Measurements from ENCODE around the gene STK36.

- TF ChIP-seq POLR2A (IDR thresholded peaks at IDR 0.05; ENCODE audit: low read length) (no peak), RNF2 (IDR thresholded peaks at IDR 0.05; ENCODE audit: borderline replicate concordance, low read depth) (no peak), JUN (IDR thresholded peaks at IDR 0.05) (no peak), POLR2AphosphoS2 (conservative IDR thresholded peaks at IDR 0.05; ENCODE audit: low read length) (no peak), BCL3 (IDR thresholded peaks at IDR 0.05) (no peak), CTCF (IDR thresholded peaks at IDR 0.05) (no peak), SREBF2 (IDR thresholded peaks at IDR 0.05) (no peak), KDM1A (IDR thresholded peaks at IDR 0.05; ENCODE audit: low read depth) (no peak), EP300 (IDR thresholded peaks at IDR 0.05) (no peak), EHF (CRISPR knock-in tag; IDR thresholded peaks at IDR 0.05) (no peak), JUNB (IDR thresholded peaks at IDR 0.05) (no peak), FOXS1 (CRISPR knock-in tag; IDR thresholded peaks at IDR 0.05) (no peak), HOXA7 (CRISPR knock-in tag; IDR thresholded peaks at IDR 0.05) (no peak), REST (IDR thresholded peaks at IDR 0.05) (no peak)
These were observed 19.3 kb downstream of the STK36 start for GRCh38 chr2:218691234-218691633.
